NCI-H187 (cell line): ENCODE results near the gene HTATIP2.
A peak's percentile ranks its signal among the peaks of the same experiment; 100 is the strongest.
"Not testable (repeated sequence)": the region's sequence is repeated elsewhere in the genome, so short reads cannot be mapped to it uniquely, and the experiment has no call there.

Experiments used
- DNase-seq, 2 experiments: peaks; one replicate each; lab custom pipeline; 2025; lab: John Stamatoyannopoulos, UW

Gene HTATIP2

GRCh38 chr11:20363500-20364340, at the start of gene HTATIP2:
Gene HTATIP2, plus strand, starts transcription at chr11:20363714. Its CDS starts 524 bp downstream, at chr11:20364238.
- DNase-seq: peak; percentile 29 to 56

DNA sequence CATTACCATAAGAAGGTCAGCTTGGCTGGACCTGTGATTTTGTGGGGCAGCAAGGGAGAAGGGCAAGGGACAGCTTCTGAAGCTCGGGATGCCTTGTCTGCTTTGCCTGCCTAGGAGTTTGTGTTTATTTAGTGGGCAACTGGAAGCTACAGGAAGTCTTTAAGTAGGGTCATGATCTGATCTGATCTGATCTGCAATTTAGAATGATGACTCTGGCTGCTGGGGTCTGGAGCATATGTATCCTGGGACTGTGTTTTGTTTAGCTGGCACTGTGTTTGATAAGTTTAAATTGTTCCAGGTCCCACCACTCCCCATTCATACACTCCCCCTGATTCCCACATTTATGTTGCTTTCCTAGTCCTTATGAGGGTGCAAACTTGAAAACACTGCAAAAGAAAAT, 47.7 kb upstream of the HTATIP2 start:
- DNase-seq: no peak

- no peak for DNase-seq
These were observed 42.3 kb upstream of the HTATIP2 start for GRCh38 chr11:20321177-20321576.

- no peak for DNase-seq
These were observed 36.1 kb upstream of the HTATIP2 start for GRCh38 chr11:20327377-20327935.

DNA sequence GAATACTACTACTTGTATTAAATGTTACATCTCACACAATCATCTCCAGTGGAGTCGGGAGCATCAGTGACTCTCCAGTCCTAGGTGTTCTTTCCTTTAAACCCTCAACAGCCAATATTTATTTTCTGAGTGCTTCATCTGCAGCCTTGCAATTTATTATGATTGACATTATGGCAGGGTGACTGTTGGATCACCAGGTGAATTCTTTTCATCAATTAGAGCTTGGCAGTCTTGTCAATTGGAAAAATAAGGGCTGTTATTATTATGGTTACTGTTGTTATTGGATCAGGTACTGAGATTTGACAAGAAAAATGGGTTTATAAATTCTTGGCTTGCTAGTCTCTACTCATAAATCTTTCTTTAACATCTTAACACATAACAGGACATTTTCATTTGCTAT, 27.5 kb upstream of the HTATIP2 start:
- no peak for DNase-seq

DNA sequence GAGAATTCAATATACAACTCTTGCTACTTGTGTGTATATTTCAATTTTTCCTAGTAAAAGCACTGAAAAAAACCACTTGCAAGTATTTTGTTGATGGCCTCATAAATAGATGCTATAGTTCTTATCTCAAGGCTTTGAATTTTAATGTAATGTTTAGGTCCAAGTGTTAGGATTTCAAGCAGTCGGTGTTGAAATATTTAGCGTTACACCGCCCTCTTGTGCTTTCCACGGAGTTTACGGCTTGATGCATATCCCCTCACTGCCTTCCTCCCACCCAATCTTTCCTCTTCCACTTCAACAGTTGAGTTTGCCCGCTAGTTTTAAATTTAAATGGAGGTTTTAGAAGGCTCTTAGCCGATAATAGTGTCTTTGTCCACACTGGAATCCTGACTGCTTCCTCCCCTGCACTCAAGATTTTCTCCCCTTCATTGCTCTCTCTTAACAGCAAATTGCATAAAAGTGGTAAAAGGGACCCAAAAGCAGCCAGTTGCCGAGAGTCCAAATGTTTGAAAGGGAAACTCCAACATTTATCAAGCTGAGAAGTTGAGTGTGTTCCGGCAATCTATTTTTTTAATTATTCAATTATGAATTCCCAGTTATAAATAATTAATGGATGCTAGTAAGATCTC, 25.9 kb upstream of the HTATIP2 start:
- no peak for DNase-seq

DNA sequence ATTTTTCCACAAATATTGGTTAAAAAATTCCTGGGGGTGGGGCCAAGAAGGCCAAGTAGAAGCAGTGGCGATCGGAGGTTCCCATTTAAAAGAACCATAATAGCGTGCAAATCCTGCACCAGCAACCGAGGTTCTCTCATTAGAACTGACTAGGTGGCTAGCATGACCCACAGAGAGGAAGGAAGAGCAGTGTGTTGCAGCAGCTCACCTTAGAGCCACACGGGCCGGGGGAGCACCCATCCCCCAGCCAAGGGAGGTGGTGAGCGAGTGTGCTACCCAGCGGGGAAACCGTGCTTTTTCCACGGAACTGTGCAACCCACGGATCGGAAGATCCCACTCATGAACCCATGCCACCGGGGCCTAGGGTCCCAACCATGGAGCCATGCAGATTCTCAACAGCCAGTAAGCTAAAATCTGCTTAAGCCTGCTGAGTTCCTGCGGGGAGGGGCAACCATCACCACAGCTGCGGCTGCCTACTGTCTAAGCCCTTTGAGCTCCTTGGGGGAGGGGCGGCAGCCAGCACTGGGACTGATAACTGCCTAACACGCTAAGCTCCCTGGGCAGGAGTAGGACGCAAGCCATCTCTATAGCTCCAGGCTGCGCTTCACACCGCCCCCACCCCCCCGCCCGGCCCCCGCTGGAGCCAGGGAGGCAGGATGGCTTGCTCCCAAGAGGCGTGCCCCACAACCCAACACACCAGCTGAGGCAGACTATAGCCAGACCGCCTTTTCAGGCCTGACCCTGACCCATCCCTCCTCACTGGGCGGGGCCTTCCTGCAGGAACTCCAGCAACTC, 21.0 kb upstream of the HTATIP2 start:
- DNase-seq: no peak

GRCh38 chr11:20351136-20351535, 12.4 kb upstream of the HTATIP2 start:
- no peak for DNase-seq

- DNase-seq: no peak
These were observed 11.7 kb upstream of the HTATIP2 start for GRCh38 chr11:20351751-20352262.

DNA sequence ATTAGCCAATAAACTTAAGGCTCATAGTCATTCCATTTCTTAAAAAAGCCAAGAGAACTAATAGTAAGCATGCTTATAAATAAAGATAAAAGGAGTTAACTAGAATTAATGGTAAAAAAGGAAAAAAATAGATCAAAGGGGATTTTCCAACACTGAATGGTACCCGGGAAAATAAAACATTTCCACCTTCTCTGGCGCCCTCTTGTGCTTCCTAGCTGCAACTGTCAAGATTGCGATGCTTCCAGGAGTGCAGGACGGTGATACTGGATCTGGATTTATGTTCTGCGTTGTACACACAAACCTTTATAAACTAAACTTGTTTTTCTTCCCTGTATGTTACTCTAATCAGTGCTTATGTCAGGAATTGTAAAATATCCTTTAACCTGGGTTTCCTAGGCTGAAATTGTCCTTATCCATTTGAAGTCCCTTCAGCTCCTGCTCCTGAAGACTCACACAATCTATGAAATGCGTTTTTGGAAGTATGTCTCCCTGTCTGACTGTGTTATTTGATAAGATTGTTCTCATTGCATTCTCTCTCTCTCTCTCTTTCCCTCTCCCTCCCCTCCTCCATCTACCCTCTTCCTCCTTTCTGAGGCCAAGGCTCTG, 9.6 kb upstream of the HTATIP2 start:
- DNase-seq: peak in 1 of 2 experiments; percentile 27

DNA sequence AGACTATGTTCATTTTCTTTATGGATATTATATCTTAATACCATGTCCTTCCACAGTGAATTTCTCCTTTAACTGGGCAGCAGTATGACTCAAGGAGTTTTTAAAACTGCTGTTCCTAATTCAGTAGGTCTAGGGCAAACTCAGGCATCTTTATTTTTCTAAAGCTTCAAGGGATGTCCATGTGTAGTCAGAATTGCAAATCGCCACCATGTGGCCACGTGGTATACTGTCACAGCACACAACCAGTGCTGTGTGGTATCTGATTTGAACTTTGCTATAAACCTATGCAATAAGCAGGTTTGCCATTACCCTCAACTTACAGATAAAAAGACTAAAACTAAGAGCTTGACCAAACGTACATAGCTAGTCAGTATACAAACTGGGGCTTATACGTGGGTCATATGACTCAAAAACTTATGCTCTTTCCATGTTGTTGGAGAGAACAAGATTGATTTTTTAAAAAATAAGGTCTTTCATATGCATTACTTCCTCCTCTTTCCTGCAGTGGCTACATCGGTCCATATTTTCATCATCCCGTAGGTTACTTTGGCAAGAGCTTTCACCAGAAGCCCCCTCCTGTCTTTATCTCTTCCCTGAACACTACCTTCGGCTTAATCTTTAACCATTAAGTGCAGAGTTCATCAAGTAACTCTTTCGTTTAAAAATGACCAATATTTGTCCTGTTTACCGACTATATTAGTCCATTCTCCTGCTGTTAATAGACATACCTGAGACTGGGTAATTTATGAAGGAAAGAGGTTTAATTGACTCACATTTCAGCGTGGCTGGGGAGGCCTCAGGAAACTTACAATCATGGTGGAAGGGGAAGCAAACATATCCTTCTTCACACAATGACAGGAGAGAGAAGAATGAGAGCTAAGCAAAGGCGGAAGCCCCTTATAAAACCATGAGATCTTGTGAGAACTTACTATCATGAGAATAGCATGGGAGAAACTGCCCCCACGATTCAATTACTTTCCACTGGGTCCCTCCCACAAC, 8.0 kb upstream of the HTATIP2 start:
- no peak for DNase-seq

GRCh38 chr11:20357150-20357549, 6.4 kb upstream of the HTATIP2 start:
- no peak for DNase-seq

DNA sequence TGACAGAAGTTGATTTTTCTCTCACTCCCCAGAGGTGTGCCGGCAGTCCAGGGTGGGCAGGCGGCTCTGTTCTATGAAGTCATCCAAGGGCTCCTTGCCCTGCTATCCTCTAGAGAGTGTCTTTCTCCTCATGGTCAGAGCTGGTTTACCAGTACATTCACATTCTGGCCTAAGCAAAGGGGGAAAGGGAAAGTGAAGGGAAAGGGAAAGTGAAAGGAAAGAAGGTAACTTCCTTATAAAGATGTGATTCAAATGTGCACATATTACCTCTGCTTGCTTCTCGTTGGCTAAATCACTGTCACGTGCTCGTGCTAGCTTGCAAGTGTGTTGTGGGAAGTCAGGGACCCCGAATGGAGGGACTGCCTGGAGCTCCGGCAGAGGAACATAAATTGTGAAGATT, 2.9 kb upstream of the HTATIP2 start:
- DNase-seq: no peak

DNA sequence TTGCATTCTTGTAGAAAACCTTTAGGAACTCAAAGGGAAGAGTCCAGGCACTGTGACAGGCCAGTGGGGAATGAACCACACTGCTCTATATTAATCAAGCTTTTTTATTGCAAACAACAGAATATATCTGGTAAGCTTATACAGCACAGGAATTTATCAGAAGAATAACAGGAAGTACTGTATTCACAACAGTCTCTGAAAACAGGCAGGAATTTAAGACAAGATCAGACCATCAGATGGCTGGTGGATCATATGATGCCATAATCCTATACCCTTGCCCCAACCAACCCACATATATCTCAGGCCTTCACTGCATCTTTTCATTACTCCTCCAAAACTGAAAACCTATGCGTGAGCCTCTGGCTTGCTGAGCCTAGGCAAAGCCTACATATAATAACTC, 1.0 kb upstream of the HTATIP2 start:
- no peak for DNase-seq

- DNase-seq: no peak
These were observed 390 bp upstream of the HTATIP2 start for GRCh38 chr11:20363149-20363499.

DNA sequence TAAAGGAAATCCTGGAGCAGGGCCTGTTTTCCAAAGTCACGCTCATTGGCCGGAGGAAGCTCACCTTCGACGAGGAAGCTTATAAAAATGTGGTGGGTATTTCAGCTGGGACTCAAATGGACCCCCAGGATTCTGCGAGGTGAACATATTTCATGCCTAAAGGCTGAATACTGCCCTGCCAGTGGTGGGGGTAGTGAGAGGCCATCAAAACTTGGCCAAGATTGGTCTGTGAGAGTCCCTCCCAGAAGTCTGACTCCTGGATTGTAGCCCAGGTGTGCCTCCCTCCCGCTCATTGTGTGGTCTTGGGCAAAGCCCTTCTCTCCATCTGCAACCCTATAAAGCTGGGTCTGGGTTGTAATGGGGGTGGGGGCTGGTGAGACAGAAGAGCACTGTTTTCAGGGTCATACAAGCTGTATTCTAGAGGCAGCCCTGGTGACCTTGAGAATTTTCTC, 853 bp downstream of the HTATIP2 start:
- no peak for DNase-seq

GRCh38 chr11:20365465-20365864, 2.0 kb downstream of the HTATIP2 start:
- DNase-seq: not testable (repeated sequence)

GRCh38 chr11:20367313-20367948, 3.9 kb downstream of the HTATIP2 start:
- DNase-seq: no peak

DNA sequence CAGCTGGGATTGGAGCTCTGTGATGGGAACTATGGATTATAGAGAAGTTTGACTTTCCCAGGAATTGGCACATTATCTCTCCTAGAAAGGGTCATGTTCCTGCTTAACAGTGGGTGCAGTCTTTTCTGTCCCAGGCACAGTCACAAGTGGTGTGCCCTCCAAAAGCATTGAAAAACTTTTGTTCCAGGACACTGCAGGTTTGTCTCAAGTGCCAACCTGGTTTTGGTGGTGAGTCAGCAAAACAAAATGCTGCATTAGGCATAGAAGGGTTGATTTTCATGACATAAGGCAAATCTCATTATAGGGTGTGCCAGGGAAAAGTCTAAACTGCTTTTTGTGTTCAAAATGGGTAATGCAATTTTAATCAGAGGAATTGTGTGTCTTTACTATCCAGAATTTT, 4.9 kb downstream of the HTATIP2 start:
- no peak for DNase-seq

DNA sequence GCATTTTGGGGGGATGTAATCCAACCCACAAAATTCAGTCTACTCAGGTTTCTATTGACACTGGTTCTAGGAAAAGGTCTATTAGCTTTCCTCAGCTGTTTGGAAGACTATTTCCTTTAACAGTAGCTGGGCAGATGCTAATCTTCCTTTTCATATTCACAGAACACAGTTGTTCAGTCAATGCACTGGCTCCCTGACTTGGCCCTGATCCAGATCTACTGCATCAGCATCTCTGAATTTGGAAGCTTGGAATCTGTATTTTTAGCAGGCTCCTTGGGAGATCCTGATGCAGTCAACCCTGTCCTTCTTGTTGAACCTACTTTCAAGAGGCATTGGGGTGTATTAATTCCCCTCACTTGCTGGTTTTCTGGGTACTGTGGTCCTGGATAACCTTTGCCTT, 6.3 kb downstream of the HTATIP2 start:
- DNase-seq: no peak
